ENCODE results near the gene FBLN5.

DNA sequence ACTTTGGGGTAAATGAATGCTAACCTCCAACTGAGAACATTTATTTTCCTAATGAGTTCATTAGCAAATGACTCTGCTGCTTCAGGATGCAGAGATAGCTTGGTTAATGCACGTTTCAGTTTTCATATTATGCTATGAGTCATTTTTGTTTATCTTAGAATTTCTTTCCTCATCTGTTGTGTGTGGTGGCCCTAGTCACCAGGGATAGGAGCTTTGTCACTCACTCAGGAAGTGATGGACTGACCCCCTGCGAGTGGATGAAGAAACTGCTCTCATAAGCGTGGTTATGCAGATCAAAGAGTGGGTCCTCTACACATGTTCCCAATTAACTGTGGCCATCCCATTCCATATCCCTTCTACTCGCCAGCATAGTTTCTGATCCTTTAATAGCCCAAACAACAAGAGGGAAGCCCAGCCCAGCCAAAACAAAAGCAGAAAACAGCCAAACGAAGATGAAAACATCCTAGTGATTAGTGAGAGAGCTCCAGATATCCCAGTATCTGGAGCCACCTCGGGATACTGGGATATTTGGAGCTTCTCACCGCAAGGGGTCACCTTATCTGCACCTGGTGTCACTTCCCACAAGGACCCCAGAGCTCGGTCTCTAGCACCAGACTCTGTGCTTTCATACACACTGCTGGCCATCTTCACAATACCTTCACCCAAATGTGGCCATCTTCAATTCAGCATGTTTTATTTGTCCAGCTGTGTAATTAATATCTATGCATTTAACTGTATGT lies 88.8 kb downstream of the FBLN5 start:
- TF ChIP-seq CTCF (IDR thresholded peaks at IDR 0.05), result no peak
- no peak for TF ChIP-seq POLR2AphosphoS5 (IDR thresholded peaks at IDR 0.05)
